ENCODE results near the gene TGFB1I1.

- TF ChIP-seq CTCF (conservative IDR thresholded peaks at IDR 0.05 in 1 of 2, IDR thresholded peaks at IDR 0.05 in 1 of 2; ENCODE audit: extremely low read depth in 1 of 2, insufficient read depth in 1 of 2, low read depth in 1 of 2, low read length in 2 of 2) (no peak), EZH2 (IDR thresholded peaks at IDR 0.05; ENCODE audit: borderline replicate concordance, low read length) (no peak)
Observed at GRCh38 chr16:31464781-31465260, 7.1 kb upstream of the TGFB1I1 start.
